HG03060 (cell line): ENCODE measurements around the gene CHCHD4.

ENCODE experiments used
- ATAC-seq: cut with Tn5 transposase; IDR thresholded peaks from one replicate; pipeline ENCODE4 v1.9.1; 2021; ENCODE audit warnings: low read depth, moderate number of reproducible peaks; ENCODE audit not compliant: unreplicated experiment

The CHCHD4 gene

DNA sequence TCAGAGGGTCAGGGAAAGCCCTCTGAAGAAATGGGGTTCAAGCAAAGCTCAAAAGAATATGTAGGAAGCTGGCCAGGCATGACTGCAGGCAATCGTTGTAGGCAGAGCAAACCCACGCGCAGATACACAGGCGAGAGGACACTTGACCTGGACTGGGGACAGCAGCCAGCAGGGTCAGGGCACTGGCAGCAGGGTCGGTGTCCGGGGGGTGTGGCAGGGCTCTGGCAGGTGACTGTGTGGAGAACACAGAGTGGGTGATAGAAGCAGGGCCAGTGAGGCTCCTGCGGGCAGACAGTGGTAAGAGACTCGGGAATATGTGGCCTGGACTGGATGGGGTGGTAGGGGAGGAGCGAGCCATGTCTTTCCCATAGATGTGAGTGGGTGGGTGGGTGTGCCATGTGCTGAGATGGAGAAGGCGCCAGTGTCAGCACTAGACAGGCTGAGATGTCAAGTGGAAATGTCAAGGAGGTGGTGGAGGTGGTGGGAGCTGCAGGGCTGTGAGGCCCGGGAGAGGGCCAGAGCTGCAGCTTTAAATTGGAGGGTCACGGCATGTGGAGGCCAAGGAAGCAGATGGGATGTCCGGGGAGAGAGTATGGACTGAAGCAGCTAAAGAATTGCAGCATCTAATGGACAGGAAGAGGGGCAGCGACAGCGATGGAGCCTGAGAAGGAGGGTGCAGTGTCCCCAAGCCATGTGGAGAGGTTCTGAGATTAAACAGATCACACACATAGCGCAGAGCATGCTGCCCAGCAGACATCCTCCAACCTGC is 13.6 kb upstream of the CHCHD4 start:
- no peak for ATAC-seq

DNA sequence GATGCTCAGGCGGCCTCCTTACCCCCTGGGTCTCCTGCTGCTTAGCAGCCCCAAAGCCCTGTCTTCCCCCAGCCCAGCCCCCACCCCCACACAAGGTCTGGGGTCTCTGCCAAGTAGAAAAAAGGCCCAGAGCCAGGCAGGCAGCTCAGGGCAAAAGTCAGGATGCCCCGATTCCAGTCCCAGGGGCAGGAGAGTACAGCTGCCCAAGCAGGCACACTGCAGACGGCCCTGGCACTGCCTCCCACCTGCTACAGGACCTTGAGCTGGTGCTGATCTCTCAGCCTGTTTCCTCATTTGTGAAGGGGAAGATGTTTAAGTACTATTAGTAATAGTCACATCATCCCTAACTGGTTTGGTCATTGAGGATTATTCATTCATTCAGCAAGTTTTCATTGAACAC is 12.8 kb upstream of the CHCHD4 start:
- ATAC-seq = no peak

DNA sequence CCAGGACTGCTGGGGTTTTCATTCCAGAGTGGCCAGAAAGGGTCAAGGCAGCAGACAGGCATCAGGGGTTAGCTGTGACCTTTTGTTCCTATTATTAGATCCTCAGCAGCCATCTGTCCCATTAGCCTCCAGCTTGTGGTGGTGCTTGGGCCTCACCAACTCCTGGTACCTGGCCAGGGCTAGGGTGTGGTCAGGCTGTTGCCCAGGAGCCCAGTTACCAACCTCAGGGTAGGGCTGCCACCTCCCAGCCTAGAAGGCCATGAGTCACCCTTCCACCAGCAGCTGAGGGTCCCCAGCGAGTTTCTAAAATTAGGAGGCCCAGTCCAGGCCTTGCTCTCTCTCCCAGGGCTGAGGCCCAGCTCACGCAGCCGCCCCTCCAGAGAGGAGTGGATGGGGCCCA is 12.3 kb upstream of the CHCHD4 start:
- ATAC-seq = no peak

DNA sequence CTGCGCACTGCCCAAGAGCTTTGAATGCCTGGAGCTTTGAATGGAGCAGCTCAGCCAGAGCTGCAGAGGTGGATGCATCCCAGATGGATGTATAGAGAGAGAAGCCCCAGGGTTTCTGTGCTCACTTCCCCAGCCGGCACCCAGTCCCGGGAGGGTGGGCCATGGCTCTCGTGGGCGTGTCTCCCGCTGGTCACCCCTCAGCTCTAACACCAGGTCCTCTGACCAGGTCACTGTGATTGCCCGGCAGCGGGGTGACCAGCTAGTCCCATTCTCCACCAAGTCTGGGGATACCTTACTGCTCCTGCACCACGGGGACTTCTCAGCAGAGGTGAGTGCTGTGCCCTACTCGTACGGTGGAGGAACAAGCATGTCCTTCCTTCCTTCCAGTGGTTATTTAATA is 10.9 kb upstream of the CHCHD4 start:
- no peak for ATAC-seq

DNA sequence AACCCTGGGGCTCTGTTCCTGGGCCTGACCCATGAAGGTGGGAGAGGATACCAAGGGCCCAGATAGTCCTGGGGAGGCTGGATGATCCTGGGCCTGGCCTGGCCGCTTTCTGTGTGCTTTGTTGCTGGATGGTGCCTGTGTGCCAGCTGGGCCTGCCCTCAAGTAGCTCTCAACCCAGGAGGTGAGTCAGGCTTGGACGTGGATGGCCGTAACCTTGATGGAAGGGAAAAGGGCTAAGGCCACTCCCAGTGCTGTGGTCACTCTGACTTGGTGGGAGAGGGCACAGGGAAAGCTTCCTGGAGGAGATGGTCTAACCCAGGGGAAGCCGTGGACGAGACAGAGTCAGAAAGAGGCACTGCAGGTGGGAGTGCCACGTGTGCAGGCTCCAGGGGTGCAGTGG is 9.6 kb upstream of the CHCHD4 start:
- ATAC-seq = no peak

DNA sequence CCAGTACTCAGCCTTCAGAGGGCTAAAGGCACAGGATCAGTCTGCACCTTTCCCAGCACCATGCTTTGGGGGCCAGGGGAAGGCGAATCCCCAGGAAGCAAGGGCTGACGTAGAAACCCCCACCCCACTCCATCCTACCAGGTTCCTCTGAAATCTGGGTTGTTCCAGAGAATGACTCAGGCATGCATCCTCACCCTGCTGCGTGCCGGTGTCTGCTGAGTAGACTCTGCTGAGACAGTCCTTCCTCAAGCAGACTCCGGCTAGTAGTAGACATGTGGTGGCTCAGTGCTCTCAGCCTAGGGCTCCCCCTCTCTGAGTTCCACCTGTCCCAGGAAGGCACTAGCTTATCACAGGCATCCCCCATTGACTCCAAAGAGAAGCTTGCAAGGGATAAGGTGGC is 9.2 kb upstream of the CHCHD4 start:
- no peak for ATAC-seq

DNA sequence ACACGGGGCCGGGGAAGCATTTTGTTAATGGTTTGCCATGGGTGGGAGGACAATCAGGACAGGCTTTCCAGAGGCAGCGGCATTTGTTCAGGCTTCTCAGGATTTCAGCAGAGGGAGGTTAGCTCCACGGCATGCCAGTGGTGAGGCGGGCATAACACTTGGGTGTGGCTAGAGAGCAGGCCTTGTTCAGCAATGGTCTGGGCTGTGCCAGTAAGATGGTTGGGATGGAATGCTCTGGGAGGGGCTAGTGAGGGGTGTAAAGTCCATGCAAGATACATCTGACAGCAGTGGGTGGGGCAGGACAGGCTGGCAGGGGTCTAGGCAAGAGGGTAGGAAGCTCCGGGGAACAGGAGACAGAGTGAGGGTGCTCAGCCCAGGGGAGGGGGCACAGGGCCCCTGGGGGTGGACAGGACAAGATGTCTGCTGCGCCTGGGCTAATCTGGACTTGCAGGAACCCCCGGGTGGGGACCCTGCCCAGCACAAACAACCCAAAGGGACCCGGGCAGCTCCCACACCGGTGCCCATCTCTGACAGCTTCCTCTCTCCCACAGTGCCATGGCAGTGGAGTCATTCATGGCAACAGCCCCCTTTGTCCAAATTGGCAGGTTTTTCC is 8.6 kb upstream of the CHCHD4 start:
- no peak for ATAC-seq

DNA sequence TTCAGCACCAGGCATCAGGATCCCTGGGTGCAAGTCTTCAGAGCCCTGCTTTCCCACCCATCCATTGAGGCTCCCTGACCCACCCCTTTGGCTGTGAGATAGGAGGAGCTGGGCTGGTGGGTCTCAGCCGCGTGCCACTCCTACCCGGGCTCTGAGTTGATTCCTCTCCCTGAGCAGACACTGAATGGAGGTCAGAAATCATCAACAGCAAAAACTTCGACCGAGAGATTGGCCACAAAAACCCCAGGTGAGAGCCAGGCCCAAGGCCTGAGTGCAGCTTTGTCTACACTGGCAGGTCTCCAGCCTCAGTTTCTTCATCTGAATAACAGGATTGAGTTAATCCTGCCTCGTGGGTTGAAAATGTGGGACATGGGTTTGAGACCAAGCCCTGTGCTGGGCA is 8.0 kb upstream of the CHCHD4 start:
- no peak for ATAC-seq

DNA sequence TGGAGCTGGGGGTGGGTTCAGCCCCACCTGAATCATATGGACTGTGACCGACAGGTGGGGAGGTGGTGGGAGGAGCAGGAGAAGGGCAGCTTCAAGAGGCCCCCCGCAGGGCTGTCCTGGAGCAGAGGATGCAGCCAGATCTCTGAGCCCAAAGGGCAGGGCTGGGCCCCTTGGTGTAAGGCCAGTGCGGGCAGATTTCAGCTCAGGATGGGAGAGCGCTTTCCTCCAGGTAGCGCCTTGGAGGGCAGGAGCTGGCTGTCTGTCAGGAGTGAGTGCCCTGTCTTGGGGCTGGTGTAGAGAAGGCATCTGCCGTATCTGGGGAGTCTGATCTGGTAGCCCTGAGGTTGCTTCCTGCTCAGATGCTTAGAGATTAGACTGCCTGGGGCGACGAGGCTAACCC is 7.5 kb upstream of the CHCHD4 start:
- no peak for ATAC-seq

DNA sequence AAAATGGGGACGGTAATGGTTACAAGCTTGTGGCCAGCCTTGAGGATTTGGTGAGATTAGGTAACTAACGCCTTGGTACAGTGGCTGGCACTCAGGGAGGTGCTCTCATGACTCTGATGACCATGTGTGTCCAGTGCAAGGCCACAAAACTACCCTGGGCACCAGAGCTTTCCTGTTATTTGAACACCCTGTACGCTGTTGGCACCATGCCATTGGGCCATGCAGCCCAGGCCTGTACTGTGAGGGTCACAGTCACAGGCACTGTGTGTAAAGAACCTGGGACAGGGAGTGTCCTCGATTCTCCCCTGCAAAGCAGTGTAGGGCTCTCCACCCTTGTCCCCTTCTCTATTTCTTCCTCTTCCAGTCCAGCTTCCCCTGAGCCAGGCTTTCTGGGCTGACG is 6.5 kb upstream of the CHCHD4 start:
- ATAC-seq = no peak

DNA sequence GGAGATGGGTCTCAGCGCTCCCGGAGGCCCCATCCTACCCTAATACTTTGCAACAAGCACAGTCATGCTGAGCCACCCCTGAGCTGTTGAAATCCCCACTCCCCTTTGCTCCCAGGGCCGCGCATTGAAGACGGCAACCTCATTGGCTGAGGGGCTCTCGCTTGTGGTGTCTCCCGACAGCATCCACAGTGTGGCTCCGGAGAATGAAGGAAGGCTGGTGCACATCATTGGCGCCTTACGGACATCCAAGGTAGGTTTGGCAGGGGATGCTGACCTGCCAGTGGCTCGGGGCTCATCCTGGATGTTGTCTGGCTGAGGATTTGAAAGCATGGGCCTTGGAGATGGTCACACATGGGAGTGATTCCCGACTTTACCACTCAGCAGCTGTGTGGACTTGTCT is 6.0 kb upstream of the CHCHD4 start:
- no peak for ATAC-seq

DNA sequence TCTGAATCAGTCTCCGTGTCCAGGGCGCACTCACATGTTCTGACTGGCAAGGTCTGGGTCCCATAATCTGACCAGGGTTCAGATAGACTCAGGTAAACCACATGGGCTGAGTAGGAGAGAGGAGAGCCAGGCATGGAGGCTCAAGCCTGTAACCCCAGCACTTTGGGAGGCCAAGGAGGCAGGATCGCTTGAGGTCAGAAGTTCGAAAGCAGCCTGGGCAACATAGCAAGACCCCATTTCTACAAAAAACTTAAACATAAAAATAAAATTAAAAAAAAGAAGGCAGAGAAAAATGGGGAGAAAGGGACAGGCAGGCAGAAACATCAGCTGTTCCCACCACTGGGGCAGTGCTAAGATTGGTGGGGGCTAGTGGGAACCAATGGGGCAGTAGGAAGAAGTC is 5.6 kb upstream of the CHCHD4 start:
- no peak for ATAC-seq

DNA sequence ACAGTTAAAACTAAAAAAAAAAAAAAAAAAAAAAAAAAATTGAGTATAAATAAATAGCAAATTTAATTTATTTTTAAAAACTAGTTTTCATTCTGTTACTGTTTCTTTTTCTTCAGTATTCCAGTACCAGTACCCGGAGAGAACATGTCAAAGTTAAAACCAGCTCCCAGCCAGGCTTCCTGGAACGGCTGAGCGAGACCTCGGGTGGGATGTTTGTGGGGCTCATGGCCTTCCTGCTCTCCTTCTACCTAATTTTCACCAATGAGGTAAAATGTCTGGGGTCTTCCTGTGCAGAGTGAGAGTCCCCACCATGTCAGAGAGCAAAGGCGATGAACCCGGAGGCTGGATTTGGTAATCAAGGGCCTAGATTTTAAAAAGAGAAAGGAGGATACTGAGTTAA is 4.6 kb upstream of the CHCHD4 start:
- no peak for ATAC-seq

DNA sequence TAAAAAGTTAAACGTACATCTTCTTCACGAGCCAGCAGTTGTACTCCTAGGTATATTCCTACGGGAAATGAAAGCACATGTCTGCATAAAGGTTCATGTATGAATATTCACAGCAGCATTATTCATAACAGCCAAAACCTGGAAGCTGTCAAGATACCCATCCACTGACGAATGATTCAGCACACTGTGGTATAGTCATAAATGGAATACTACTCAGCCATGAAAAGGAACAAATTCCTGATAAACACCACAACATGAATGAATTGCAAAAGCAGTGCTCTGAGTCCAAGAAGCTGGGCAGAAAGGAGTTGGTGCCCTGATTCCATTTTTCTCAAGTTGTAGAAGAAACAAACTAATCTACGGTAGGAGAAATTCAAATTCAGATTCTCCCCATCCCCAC is 4.1 kb upstream of the CHCHD4 start:
- ATAC-seq = no peak

DNA sequence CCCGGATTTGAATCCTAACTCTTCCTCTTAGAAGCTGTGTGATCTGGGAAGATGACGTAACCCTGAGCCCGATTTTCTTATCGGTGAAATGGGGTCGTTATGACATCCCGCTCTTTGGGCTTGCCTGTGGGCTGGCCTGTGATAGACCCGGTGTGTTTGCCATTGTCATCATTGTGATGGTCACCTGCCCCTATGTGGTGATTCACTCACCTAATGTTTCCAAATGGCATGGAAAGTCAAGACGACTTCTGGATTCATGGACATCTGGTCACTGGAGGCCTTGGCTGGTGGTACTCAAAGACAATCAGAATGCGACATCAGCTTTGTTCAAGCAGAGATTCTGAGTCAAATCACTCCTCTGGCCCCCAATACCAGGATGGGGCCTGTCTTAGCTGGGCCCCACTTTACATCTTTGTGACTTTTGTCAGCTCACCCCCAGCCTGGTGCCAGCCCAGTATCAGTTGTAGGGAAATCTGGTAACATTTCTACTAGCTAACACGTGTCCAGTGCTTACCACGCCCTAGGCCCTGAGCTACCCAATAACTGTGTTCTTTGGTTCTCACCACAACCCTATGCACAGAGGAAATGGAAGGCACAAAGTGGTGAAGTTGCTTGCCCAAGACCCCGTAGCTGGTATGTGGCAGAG is 3.0 kb upstream of the CHCHD4 start:
- no peak for ATAC-seq

DNA sequence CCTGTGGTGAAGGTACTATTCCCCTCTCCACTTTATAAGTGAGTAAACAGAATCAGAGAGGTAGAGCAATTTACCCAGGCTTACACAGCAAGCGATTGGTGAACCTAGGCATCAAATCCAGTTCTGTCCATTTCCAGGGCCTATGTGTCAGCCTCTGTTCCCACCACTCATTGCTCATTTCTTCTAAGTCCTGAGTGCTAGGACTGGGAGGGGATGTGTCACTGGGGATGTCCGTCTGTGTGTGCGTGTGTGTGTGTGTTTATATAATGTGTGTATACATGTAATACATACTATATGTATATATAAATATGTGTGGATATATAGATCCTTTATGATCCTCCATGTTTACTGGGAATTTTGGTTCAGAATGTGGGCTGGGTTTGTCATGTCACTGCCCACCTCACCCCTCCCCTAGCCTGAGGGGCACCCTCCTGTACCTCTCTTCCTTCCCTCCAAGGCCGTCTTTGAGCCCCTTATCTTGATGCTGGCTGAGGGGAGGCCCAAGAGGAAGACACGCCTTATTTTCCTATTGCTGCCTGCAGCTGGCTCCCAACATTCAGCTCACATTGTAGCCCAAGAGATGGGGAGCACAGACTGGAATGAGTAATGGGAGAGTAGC is 2.3 kb upstream of the CHCHD4 start:
- ATAC-seq = no peak

DNA sequence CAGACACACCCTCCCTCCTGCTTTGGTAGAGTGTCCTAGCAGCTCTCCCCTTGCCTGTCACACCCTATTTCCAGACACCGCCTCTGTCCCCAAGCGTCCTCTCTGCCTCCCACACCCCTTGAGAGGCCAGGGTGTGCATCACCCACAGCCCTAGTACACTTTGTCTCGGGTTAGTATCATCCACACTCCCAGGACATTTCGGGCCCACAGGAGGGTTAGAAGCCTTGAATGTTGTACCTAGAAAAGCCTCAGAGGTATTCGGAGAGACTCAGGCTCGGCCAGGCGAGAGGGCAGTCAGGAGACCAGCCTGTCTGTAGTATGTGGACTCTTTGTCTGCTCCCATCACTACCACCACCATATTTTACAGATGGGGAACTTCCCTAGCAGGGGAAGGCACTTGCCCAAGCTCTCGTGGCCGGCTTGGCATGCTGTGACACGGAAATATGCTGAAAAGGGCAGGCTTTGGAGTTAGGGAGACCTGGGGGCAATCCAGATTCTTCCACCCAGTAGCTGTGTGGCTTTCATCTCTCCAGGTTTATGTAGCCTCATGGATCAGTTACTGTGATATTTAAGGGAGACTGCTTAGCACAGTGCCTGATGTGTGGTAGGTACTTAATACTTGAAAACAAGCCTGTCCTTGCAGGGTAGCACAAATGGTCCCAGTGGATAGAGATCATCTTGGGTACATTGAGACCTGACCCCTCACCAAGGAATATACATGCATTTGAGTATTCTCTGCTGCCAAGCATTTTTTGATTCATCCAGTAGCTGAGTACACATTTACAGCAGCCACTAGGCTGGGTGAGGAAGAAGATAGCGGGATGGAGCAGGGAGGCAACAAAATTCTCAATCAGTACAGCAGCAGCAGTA is 1.6 kb upstream of the CHCHD4 start:
- no peak for ATAC-seq

DNA sequence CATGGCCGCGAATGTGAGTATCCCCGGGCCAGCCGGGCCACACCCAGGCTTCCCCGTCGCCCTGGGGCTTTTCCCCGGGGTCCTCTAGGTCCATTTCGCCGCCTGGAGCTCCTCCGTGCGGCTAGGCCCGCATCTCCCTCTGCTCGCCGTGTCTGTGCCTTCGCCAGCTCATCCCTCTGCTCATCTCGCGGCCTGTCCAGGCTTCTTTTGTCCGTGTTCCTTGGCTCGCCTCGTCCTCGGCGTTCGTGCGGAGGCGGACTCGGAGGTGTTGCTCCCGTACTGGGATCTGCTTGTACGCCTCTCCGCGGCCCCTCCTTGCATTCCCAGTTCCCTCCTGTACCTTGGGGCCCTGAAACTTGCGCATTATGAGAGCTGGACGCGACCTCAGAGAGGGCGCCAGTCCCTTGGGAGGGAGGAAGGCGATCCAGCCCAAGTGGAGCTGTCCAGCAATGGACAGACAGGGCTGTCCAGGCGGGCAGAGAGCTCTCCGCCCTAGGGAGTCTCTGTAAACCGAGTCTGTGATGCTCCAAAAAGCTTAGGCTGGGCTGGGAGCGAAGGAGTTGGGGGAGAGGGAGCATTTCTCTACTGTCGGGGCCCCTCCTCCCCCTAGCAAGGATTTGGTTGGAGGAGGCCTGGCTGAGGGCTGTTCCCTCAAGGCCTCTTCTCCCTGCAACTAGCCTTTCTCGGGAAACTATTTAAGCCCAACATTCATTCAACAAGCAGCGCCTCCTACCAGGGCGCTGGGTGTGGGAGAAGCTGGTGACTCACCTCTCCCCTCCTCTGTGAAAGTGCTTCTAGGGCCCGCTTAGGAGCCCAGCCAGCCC is 735 bp upstream of the CHCHD4 start:
- no peak for ATAC-seq

DNA sequence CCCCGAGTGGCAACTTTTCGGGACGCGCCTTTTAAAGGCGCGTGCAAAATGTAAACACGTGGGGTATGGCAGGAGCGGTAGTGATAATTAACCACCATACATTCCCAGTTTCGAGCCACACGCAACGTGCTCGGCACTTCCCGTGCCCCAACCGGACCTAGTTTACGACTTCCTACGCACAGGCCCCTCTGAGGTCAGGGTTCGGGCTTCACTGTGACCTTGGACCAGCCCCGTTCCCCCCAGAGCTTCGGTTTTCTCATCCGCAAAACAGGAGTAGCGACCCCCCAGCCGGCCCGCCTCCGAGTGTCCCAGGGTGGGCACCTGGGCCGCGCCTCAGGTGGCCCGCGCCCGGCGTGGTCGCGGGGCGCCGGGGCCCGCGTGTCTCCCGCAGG is 451 bp downstream of the CHCHD4 start:
- ATAC-seq = peak; percentile 20
